Aorta (tissue), 5 donors: ENCODE results near the gene PRELP. TPM values are rescaled to one million over a fixed set of nuclear protein-coding genes. Genes with fewer than 3 reads are reported as not detected.

Experiments
- ATAC-seq: fragments of 200-7000 bp; cut with Tn5 transposase; one replicate; pipeline ENCODE4 v1.9.1; 2022; ENCODE audit warnings: moderate library complexity; ENCODE audit not compliant: low FRiP score
- DNase-seq, 2 donors: peaks; one replicate each; pipeline ENCODE4 v3.0.0-alpha.2; 2020
- H3K27ac ChIP-seq, 2 donors: one replicate each; pipeline ENCODE4 v1.5.1; 2013; ENCODE audit warnings: low read length in 2 of 2, mild to moderate bottlenecking in 2 of 2, moderate library complexity in 2 of 2, control low read depth in 1 of 2, inconsistent platforms in 1 of 2, low read depth in 1 of 2
- H3K27me3 ChIP-seq, 2 donors: one replicate each; pipeline ENCODE4 v1.6.1; 2013; ENCODE audit warnings: control low read depth in 1 of 2, low read length in 1 of 2, mild to moderate bottlenecking in 1 of 2, moderate library complexity in 1 of 2; ENCODE audit not compliant: insufficient read depth in 2 of 2, control insufficient read depth in 1 of 2
- H3K36me3 ChIP-seq, 2 donors: one replicate each; pipeline ENCODE4 v1.6.1; 2013; ENCODE audit warnings: control low read depth in 1 of 2, low read length in 1 of 2, mild to moderate bottlenecking in 1 of 2; ENCODE audit not compliant: insufficient read depth in 2 of 2, control insufficient read depth in 1 of 2
- H3K4me1 ChIP-seq, 2 donors: one replicate each; pipeline ENCODE4 v1.6.1; 2013; ENCODE audit warnings: low read length in 2 of 2, control low read depth in 1 of 2, mild to moderate bottlenecking in 1 of 2, moderate library complexity in 1 of 2; ENCODE audit not compliant: insufficient read depth in 2 of 2, control insufficient read depth in 1 of 2
- H3K4me3 ChIP-seq, 2 donors: one replicate each; pipeline ENCODE4 v1.5.1; 2013; ENCODE audit warnings: low read length in 2 of 2, control low read depth in 1 of 2, mild to moderate bottlenecking in 1 of 2
- H3K9me3 ChIP-seq: one replicate; pipeline ENCODE4 v1.6.1; 2013; ENCODE audit warnings: mild to moderate bottlenecking, low read length; ENCODE audit not compliant: control insufficient read depth
- WGBS, 2 donors: extraction: QIAGEN DNeasy Blood & Tissue Kit; methylation state at CpG; one replicate each; pipeline ENCODE4 v1.1.7; 2013; 5-methylcytosine and 5-hydroxymethylcytosine counted together
- intact Hi-C, 2 donors: fragments of 100-400 bp; cut with DNase I; formaldehyde crosslinking; loops; one replicate each; pipeline versions ENCODE4 v1.14.2 to v1.15.0; 2022
- polyA plus RNA-seq, 2 donors: library from polyadenylated mRNA; stranded (reverse); fragments of 200-250 nt; gene quantifications; one replicate each; pipeline ENCODE4 v1.2.3, GENCODE V29; 2013
- total RNA-seq, 2 donors: library from RNA; stranded (reverse); fragmentation: NEBNext Ultra II Directional; extraction: Animal tissue kit (Norgen Biotek cat#: 25700); gene quantifications; one replicate each; pipeline ENCODE4 v1.2.1, GENCODE V29; 2021
- donor health status: healthy with polysubstance abuse.
- donor health status: Bipolar disorder and iron deficiency.
- donor health status: DM: no; HTN: no; CAD: no.
- donor health status: DM: no; HTN: no; CAD: no.
- donor health status: DM: yes; HTN: yes; CAD: no.

The PRELP gene
- total and polyA plus RNA-seq, 4 donors = 152 to 217 (median 176) TPM

DNA sequence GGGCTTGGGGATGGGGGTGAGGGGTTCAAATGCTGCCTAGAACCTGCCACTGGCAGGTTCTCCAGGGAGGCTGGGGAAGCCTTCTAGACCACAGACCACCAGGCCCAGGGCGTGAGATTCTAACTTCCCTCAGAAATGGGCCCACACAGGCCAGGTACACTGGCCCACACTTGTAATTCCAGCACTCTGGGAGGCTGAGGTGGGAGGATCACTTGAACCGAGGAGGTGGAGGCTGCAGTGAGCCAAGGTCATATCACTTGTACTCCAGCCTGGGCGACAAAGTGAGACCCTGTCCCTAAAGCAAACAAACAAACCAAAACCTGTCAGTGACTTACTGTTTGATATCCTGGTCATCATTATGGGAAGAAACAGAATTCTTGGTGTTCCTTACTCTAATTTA, 50.1 kb downstream of the PRELP start:
- H3K4me1 ChIP-seq = no peaks in the 10 kb centered on the region
- no peak for DNase-seq
- H3K4me3 ChIP-seq = no peak overlapping the region
- WGBS, 2 donors = 97 to 98% methylated on average over 3 of the region's 3 CpGs
- H3K36me3 ChIP-seq = no peaks in the 10 kb centered on the region
- intact Hi-C loops = no loop called here
- H3K27me3 ChIP-seq = no peaks in the 10 kb centered on the region
- no peak for ATAC-seq
- H3K27ac ChIP-seq = no peak overlapping the region
- H3K9me3 ChIP-seq = no peaks in the 10 kb centered on the region

DNA sequence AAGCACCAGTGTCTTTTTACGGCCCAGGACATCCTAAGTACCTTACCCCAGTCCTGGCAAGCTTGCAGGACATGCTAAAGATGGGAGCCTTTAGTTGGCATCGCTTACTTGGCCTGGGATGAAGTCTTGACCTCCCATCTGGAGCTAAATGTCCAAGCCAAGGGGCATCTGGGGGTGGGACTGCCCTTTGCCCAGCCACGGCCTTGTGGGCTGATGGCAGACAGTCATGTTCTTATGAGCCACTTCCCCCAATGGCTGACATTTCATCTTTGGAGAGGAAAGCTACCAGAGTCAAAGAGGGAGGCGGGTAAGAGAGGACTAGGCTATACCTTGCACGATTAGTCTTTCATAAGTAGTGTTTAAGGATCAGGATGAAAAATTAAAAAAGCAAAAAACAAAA, 50.5 kb downstream of the PRELP start:
- ATAC-seq (no peak), DNase-seq (no peak)
- H3K27ac ChIP-seq = no peak overlapping the region
- intact Hi-C loops = no loop called here
- no peaks in the 10 kb centered on the region for H3K27me3 ChIP-seq
- H3K4me1 ChIP-seq = no peaks in the 10 kb centered on the region
- 93 to 97% methylated on average over 5 of the region's 5 CpGs for WGBS, 2 donors
- H3K4me3 ChIP-seq = no peak overlapping the region
- no peaks in the 10 kb centered on the region for H3K36me3 ChIP-seq
- no peaks in the 10 kb centered on the region for H3K9me3 ChIP-seq

- Histone ChIP-seq H3K27ac (no peak overlapping the region), H3K9me3 (no peaks in the 10 kb centered on the region), H3K4me1 (no peaks in the 10 kb centered on the region), H3K36me3 (no peaks in the 10 kb centered on the region), H3K4me3 (no peak overlapping the region), H3K27me3 (no peaks in the 10 kb centered on the region)
- ATAC-seq = no peak
- DNase-seq = no peak
- intact Hi-C loops = no loop called here
- WGBS, 2 donors = 31 to 33% methylated on average over 6 of the region's 6 CpGs
These were observed 51.0 kb downstream of the PRELP start for GRCh38 chr1:203526572-203526971.

DNA sequence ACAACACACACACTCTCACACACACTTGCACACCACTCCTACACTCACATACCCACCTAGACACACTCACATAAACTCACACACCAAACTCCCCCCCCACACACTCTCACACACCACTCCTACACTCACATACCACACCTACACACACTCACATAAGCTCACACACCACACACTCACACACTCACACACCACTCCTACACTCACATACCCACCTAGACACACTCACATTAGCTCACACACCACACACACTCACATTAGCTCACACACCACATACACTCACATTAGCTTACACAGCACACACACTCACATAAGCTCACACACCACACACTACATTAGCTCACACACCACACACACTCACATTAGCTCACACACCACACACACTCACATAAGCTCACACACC, 51.4 kb downstream of the PRELP start:
- Histone ChIP-seq H3K27me3 (no peaks in the 10 kb centered on the region), H3K4me3 (no peak overlapping the region), H3K4me1 (no peaks in the 10 kb centered on the region), H3K9me3 (no peaks in the 10 kb centered on the region), H3K27ac (no peak overlapping the region), H3K36me3 (no peaks in the 10 kb centered on the region)
- no peak for DNase-seq
- intact Hi-C loops = no loop called here
- ATAC-seq = no peak

DNA sequence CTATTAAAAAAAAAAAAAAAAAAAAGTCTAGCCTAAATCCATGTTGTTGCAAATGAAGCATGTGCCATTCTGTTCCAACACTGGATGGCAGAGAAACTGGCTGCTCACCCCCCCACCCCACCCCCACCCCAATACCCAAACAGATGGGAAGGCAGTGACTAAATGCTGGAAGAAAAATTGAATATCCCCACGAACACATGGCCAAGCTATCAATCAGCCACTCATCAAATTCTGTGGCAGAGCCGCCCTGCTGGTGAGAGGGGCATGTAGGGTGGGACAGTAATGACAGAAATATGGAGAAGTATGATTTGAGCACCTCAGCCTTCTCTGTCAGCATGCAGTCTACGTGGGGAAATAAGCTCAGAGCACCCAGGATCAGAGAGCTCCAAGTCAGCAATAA, 52.5 kb downstream of the PRELP start:
- H3K4me1 ChIP-seq = no peaks in the 10 kb centered on the region
- WGBS, 2 donors = 98% methylated on average over 3 of the region's 3 CpGs
- H3K27ac ChIP-seq = no peak overlapping the region
- DNase-seq (no peak), ATAC-seq (no peak)
- no peaks in the 10 kb centered on the region for H3K9me3 ChIP-seq
- intact Hi-C loops = no loop called here
- H3K27me3 ChIP-seq = no peaks in the 10 kb centered on the region
- H3K36me3 ChIP-seq = no peaks in the 10 kb centered on the region
- H3K4me3 ChIP-seq = no peak overlapping the region

GRCh38 chr1:203528976-203529835, 53.6 kb downstream of the PRELP start:
- DNase-seq = no peak
- H3K4me1 ChIP-seq = peaks cover 0 to 1% of the 10 kb centered on the region in 2 donors
- H3K27me3 ChIP-seq = no peaks in the 10 kb centered on the region
- no peaks in the 10 kb centered on the region for H3K36me3 ChIP-seq
- 77 to 78% methylated on average over 6 of the region's 6 CpGs for WGBS, 2 donors
- H3K27ac ChIP-seq = no peak overlapping the region
- ATAC-seq = no peak
- no peaks in the 10 kb centered on the region for H3K9me3 ChIP-seq
- intact Hi-C loops = no loop called here
- H3K4me3 ChIP-seq = no peak overlapping the region

DNA sequence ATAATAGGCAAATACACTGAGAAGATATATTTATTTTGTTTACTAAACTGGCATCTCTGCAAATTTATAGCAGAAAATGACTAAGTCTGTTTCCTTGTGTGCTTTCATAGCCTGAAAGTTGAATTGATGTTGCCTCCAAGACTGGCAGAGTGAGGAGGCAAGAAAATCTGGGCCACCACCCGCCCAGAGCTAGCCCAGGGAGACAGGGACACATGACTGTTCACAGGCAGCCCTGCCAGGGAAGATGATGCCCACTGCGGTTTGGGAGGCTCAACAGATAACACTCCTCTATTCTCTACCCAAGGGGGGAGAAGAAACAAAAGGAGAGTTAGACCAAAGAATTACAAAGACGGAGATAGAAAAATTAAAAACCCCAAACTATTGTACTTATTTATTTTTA, 55.5 kb downstream of the PRELP start:
- H3K9me3 ChIP-seq = no peaks in the 10 kb centered on the region
- no peaks in the 10 kb centered on the region for H3K27me3 ChIP-seq
- 92 to 98% methylated on average over 3 of the region's 3 CpGs for WGBS, 2 donors
- no peak overlapping the region for H3K4me3 ChIP-seq
- ATAC-seq (no peak), DNase-seq (no peak)
- no peaks in the 10 kb centered on the region for H3K36me3 ChIP-seq
- H3K4me1 ChIP-seq = peaks cover 0 to 4% of the 10 kb centered on the region in 2 donors
- H3K27ac ChIP-seq = no peak overlapping the region
- intact Hi-C loops = no loop called here

GRCh38 chr1:203534012-203534411, 58.4 kb downstream of the PRELP start:
- no peaks in the 10 kb centered on the region for H3K36me3 ChIP-seq
- intact Hi-C loops = no loop called here

GRCh38 chr1:203534526-203534925, 58.9 kb downstream of the PRELP start:
- peak; percentile 34 for ATAC-seq
- Histone ChIP-seq H3K9me3 (no peaks in the 10 kb centered on the region), H3K4me1 (peaks cover 0 to 9% of the 10 kb centered on the region in 2 donors), H3K36me3 (no peaks in the 10 kb centered on the region), H3K27me3 (no peaks in the 10 kb centered on the region), H3K27ac (peak overlapping the region in 1 of 2 donors; percentile 51), H3K4me3 (no peak overlapping the region)
- DNase-seq = peak; percentile 87 to 90
- WGBS, 2 donors = 8 to 9% methylated on average over 3 of the region's 3 CpGs
- intact Hi-C loops = no loop called here

More at GRCh38 chr1:203534012-203534411, 58.4 kb downstream of the PRELP start:
- no peaks in the 10 kb centered on the region for H3K27me3 ChIP-seq
- DNase-seq = no peak
- no peaks in the 10 kb centered on the region for H3K9me3 ChIP-seq
- H3K4me3 ChIP-seq = no peak overlapping the region
- ATAC-seq = no peak
- peak overlapping the region in 1 of 2 donors; percentile 51 for H3K27ac ChIP-seq
- peaks cover 0 to 9% of the 10 kb centered on the region in 2 donors for H3K4me1 ChIP-seq
